Measurements from ENCODE around the gene SLC2A9.
"Not testable (repeated sequence)": the region's sequence is repeated elsewhere in the genome, so short reads cannot be mapped to it uniquely, and the experiment has no call there.

Gene SLC2A9

DNA sequence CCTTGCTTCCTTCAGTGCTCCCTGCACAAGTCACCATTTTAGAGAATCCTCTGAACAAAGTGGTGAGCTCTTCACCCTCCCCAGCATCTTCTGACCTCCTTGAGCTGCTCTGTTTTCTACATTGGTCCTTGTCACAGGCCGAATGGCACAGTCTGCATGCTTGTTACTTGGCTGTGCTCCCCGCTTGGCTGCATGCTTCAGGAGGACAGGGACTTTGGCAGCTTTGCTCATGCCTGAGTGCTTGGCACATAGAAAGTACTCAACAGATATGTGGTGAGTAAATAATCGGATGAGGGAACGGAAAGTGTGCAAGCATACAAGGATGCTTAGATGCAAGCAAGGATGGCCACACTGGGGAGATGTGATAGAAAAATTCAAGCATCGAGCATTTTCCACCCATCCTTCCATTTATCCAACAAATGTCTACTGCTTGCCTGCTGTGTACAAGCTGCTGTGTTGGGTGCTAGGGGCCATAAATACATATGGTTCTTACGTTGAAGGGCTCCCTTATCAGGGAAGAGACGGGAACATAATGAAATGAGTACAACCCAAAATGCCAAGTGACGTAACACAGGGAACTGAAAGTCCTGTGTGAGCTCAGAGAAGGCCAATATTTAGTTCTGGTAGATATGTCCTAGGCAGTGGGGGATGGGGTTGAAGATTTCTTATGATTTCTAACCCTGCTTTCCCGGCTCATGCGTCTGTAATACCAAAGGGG is 31.2 kb downstream of the SLC2A9 start:
- no peak overlapping the region for H3K4me3 ChIP-seq (ENCODE audit: low read depth, low read length)
- DNase-seq (ENCODE audit: low read depth) = no peak
- TF ChIP-seq, protein P1, sequence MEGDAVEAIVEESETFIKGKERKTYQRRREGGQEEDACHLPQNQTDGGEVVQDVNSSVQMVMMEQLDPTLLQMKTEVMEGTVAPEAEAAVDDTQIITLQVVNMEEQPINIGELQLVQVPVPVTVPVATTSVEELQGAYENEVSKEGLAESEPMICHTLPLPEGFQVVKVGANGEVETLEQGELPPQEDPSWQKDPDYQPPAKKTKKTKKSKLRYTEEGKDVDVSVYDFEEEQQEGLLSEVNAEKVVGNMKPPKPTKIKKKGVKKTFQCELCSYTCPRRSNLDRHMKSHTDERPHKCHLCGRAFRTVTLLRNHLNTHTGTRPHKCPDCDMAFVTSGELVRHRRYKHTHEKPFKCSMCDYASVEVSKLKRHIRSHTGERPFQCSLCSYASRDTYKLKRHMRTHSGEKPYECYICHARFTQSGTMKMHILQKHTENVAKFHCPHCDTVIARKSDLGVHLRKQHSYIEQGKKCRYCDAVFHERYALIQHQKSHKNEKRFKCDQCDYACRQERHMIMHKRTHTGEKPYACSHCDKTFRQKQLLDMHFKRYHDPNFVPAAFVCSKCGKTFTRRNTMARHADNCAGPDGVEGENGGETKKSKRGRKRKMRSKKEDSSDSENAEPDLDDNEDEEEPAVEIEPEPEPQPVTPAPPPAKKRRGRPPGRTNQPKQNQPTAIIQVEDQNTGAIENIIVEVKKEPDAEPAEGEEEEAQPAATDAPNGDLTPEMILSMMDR (IDR thresholded peaks at IDR 0.05; ENCODE audit: low read depth, low read length, missing control alignments) = no peak

DNA sequence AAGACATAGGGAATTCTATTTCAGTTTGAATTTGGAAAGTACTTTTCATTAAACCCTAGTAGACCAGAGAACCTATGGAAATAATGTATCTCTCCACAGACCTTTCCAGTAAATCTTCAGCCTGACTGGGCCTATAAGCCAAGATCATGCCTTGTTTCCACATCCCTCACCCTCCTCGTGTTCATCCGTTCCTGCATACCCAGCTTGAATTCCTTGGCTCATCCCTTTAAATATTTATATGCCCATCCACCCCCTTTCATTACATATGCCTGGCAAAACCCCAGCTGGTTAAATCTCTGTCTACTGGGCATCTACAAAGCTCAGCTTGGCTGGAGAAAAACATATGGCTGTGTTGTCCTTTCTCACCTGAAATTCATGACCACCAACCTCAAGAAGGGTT is 32.4 kb downstream of the SLC2A9 start:
- TF ChIP-seq, protein P1 (IDR thresholded peaks at IDR 0.05; ENCODE audit: low read depth, low read length, missing control alignments) = no peak
- H3K4me3 ChIP-seq (ENCODE audit: low read depth, low read length) = no peak overlapping the region
- no peak for DNase-seq (ENCODE audit: low read depth)

DNA sequence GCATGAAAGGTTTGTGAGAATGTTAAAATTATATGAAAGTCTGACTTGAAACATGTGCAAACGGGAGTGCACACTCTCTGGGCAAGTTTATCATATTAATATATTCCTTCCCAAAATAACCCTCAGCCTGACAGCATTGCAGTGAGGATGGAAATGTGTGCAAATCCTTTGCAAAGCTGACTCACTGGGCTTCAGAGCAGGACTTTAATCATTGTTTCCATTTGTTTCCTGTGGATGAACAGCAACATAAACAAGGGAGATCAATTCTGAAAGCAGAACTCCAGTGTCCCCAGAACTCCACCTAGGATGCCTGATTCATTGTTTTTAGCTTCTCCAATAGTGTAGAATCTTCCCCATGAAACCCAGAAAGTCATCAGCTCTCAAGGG is 32.9 kb downstream of the SLC2A9 start:
- H3K4me3 ChIP-seq (ENCODE audit: low read depth, low read length) = no peak overlapping the region
- DNase-seq (ENCODE audit: low read depth) = no peak

DNA sequence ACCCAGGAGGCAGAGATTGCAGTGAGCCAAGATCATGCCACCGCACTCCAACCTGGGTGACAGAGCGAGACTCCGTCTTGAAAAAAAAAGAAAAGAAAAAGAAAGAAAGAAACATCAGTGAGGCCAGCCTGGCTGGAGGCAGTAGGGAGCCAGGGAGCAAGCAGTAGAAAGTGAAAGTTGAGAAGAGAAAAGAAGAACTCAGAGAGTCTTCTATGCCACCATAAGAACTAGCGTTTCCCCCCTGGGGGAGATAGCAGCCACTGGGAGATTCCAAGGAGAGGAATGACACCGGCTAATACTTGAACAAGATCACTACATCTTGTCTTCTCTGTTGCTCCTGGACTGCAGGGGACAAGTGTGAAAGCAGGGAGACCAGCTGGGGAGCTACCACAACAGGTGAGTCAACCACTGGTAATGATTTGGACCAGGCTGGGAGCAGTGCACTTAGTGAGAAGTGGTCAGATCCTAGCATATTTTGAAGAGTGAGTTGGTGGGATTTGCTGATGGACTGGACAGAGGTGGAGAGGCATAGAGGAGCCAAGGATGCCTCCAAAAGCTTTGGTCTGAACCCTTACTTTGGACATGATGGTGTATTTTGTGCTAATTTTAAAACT is 33.4 kb downstream of the SLC2A9 start:
- no peak for DNase-seq (ENCODE audit: low read depth)
- TF ChIP-seq, protein P1 (IDR thresholded peaks at IDR 0.05; ENCODE audit: low read depth, low read length, missing control alignments) = no peak
- no peak overlapping the region for H3K4me3 ChIP-seq (ENCODE audit: low read depth, low read length)

More for the DNA sequence above, 32.9 kb downstream of the SLC2A9 start:
- TF ChIP-seq, protein P1 (IDR thresholded peaks at IDR 0.05; ENCODE audit: low read depth, low read length, missing control alignments) = no peak

DNA sequence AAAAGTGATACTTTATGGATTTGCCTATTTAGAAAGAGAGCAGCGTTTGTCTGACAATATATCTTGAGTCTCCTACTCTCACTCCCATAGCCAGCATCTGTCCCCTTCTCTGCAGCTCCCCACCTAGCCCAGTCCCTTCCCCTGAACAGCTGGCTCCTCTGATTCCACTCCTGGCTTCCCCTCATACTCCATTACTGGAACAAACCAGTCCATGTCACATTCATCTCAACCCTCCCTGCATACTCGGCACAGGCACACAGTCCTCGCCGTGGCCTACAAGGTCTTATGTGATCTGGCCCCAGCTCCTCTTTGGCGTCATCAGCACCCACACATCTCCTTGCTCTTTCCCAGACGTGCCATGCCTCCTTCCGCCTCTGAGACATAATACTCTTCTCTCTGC is 36.7 kb downstream of the SLC2A9 start:
- no peak overlapping the region for H3K4me3 ChIP-seq (ENCODE audit: low read depth, low read length)
- DNase-seq (ENCODE audit: low read depth) = no peak
- TF ChIP-seq, protein P1 (IDR thresholded peaks at IDR 0.05; ENCODE audit: low read depth, low read length, missing control alignments) = no peak

- no peak overlapping the region for H3K4me3 ChIP-seq (ENCODE audit: low read depth, low read length)
- no peak for DNase-seq (ENCODE audit: low read depth)
- TF ChIP-seq, protein P1 (IDR thresholded peaks at IDR 0.05; ENCODE audit: low read depth, low read length, missing control alignments) = no peak
Measured at GRCh38 chr4:9983211-9983610, 38.1 kb downstream of the SLC2A9 start.

DNA sequence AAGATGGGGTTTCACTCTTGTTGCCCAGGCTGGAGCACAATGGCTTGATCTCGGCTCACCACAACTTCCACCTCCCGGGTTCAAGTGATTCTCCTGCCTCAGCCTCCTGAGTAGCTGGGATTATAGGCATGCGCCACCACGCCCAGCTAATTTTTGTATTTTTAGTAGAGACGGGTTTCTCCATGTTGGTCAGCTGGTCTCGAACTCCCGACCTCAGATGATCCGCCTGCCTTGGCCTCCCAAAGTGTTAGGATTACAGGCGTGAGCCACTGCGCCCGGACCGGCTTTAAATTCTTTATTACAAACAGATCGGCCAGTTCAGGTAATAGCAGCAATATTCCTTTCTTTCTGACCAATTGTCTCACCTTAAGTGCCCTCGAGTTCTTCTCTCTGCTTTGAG is 39.4 kb downstream of the SLC2A9 start:
- not testable (repeated sequence) for H3K4me3 ChIP-seq (ENCODE audit: low read depth, low read length); DNase-seq (ENCODE audit: low read depth)

All from GM12864 (cell line).